ENCODE results near the gene TACC2. TPM values are rescaled to one million over a fixed set of nuclear protein-coding genes. Genes with fewer than 3 reads are reported as not detected.

Gene TACC2
- total RNA-seq, 4 donors from 2014 or later, result 31.0 to 52.5 (median 42.2) TPM

GRCh38 chr10:122189185-122189584, 200.2 kb downstream of the TACC2 start:
- 80 to 85% methylated on average over 5 of the region's 5 CpGs for WGBS, 2 donors
- no peak for DNase-seq (ENCODE audit: low spot score in 2 of 2)
- Histone ChIP-seq H3K4me1 (peaks cover 0 to 35% (median 0%) of the 10 kb centered on the region in 4 donors), H3K27me3 (no peaks in the 10 kb centered on the region), H3K9me3 (no peaks in the 10 kb centered on the region), H3K27ac (no peak overlapping the region), H3K36me3 (no peaks in the 10 kb centered on the region), H3K4me3 (no peak overlapping the region)
- TF ChIP-seq EP300 (IDR thresholded peaks at IDR 0.05) (no peak), POLR2A (IDR thresholded peaks at IDR 0.05) (no peak), CTCF (IDR thresholded peaks at IDR 0.05) (no peak)

- H3K27ac ChIP-seq, result no peak overlapping the region
Measured at GRCh38 chr10:122190176-122190943, 201.4 kb downstream of the TACC2 start.

GRCh38 chr10:122191936-122192541, 203.1 kb downstream of the TACC2 start:
- Histone ChIP-seq H3K9me3 (no peaks in the 10 kb centered on the region), H3K27ac (peak overlapping the region in 2 of 4 donors; percentile 40 to 68), H3K36me3 (peaks cover 0 to 10% (median 0%) of the 10 kb centered on the region in 3 donors), H3K4me3 (peak overlapping the region in 1 of 4 donors; percentile 19), H3K27me3 (no peaks in the 10 kb centered on the region), H3K4me1 (peaks cover 0 to 32% (median 0%) of the 10 kb centered on the region in 4 donors)
- DNase-seq (ENCODE audit: low spot score in 2 of 2), result no peak
- 41% methylated on average over 10 to 17 of the region's 18 CpGs for WGBS, 2 donors
- TF ChIP-seq EP300 (IDR thresholded peaks at IDR 0.05) (no peak), POLR2A (IDR thresholded peaks at IDR 0.05) (no peak), CTCF (IDR thresholded peaks at IDR 0.05) (no peak)

More at GRCh38 chr10:122190176-122190943, 201.4 kb downstream of the TACC2 start:
- Histone ChIP-seq H3K36me3 (peaks cover 0 to 6% (median 0%) of the 10 kb centered on the region in 3 donors), H3K4me1 (peaks cover 0 to 36% (median 0%) of the 10 kb centered on the region in 4 donors), H3K27me3 (no peaks in the 10 kb centered on the region), H3K4me3 (no peak overlapping the region), H3K9me3 (no peaks in the 10 kb centered on the region)
- DNase-seq (ENCODE audit: low spot score in 2 of 2), result no peak
- WGBS, 2 donors, result 65 to 77% methylated on average over 19 of the region's 19 CpGs
- TF ChIP-seq EP300 (IDR thresholded peaks at IDR 0.05) (no peak), POLR2A (IDR thresholded peaks at IDR 0.05) (no peak), CTCF (IDR thresholded peaks at IDR 0.05) (no peak)

- DNase-seq (ENCODE audit: low spot score in 2 of 2), result no peak
- no peaks in the 10 kb centered on the region for H3K27me3 ChIP-seq
- TF ChIP-seq POLR2A (IDR thresholded peaks at IDR 0.05), result no peak
- TF ChIP-seq CTCF (IDR thresholded peaks at IDR 0.05), result no peak
- no peak for TF ChIP-seq EP300 (IDR thresholded peaks at IDR 0.05)
- no peak overlapping the region for H3K27ac ChIP-seq
- peaks cover 0 to 11% (median 0%) of the 10 kb centered on the region in 3 donors for H3K36me3 ChIP-seq
- peaks cover 0 to 30% (median 0%) of the 10 kb centered on the region in 4 donors for H3K4me1 ChIP-seq
- no peak overlapping the region for H3K4me3 ChIP-seq
- H3K9me3 ChIP-seq, result no peaks in the 10 kb centered on the region
- 95 to 96% methylated on average over 9 of the region's 9 CpGs for WGBS, 2 donors
Measured at GRCh38 chr10:122194251-122194650, 205.3 kb downstream of the TACC2 start.

- H3K27ac ChIP-seq, result no peak overlapping the region
- DNase-seq (ENCODE audit: low spot score in 2 of 2), result no peak
Measured at GRCh38 chr10:122196218-122196617, 207.3 kb downstream of the TACC2 start.

More at GRCh38 chr10:122196218-122196617, 207.3 kb downstream of the TACC2 start:
- no peak for TF ChIP-seq POLR2A (IDR thresholded peaks at IDR 0.05)
- TF ChIP-seq EP300 (IDR thresholded peaks at IDR 0.05), result no peak
- TF ChIP-seq CTCF (IDR thresholded peaks at IDR 0.05), result no peak
- WGBS, 2 donors, result 49 to 59% methylated on average over 12 of the region's 12 CpGs
- Histone ChIP-seq H3K4me1 (peaks cover 0 to 24% (median 0%) of the 10 kb centered on the region in 4 donors), H3K36me3 (peaks cover 0 to 31% (median 0%) of the 10 kb centered on the region in 3 donors), H3K27me3 (no peaks in the 10 kb centered on the region), H3K4me3 (no peak overlapping the region), H3K9me3 (no peaks in the 10 kb centered on the region)

Measured in tibial nerve (tissue), 4 donors.